ENCODE measurements around the gene ITGA3. TPM values are rescaled to one million over a fixed set of nuclear protein-coding genes. Genes with fewer than 3 reads are reported as not detected.

ITGA3 gene
- total RNA-seq, 6 experiments from 2014 or later: 272 to 319 (median 288) TPM

- H3K4me1 Mint-ChIP-seq (ENCODE audit: low read depth): peaks cover 42% of the 10 kb centered on the region
Measured at GRCh38 chr17:50134206-50135110, 78.5 kb downstream of the ITGA3 start.

DNA sequence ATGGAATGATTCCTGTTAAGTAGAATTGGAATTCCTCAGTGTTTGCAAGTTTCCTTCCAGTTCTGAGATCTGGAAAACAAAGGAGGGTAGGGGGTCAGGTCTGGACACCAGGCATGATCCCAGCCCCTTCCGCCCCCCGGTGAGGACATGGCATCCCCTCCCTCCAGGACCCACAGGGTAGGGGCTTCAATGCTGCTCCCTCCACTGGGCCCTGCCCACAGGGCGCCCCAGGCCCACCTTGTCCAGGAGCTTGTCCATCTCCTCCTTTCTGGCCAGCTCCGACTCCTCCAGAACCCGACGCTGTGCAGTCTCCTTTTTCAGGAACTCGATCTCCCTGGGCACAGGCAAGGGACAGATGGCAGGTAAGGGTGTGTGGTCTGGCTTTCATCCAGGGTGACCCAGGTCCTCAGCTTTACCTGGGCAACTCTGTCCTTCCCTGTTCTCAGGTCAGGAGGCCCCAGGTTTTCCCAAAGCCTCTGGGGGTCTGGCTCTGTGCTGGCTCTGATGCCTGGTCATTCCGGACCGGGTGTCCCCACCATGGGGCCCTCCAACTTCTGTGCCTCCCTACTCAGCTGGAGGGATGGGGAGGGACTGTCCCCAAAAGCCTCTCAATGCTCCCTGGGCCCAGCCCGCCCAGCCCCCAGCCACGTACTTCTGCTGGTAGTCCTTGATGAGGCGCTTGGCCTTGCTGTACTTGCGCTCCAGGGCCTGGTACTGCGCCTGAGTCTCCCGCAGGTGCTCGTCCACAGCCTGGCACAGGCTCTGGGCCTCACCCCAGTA lies 79.6 kb downstream of the ITGA3 start:
- H3K27me3 Mint-ChIP-seq (ENCODE audit: insufficient read depth): peaks cover 15% of the 10 kb centered on the region
- no peak for TF ChIP-seq CTCF (IDR thresholded peaks at IDR 0.05)
- H3K9me3 Mint-ChIP-seq: no peaks in the 10 kb centered on the region
- H3K4me1 Mint-ChIP-seq (ENCODE audit: low read depth): peaks cover 51% of the 10 kb centered on the region
- DNase-seq: no peak
- peaks cover 32% of the 10 kb centered on the region for H3K36me3 Mint-ChIP-seq (ENCODE audit: low read depth)
- H3K4me3 Mint-ChIP-seq: no peak overlapping the region
- no peak overlapping the region; the same call in 1 of the 2 replicates for H3K27ac Mint-ChIP-seq

More at GRCh38 chr17:50134206-50135110, 78.5 kb downstream of the ITGA3 start:
- peak overlapping the region; percentile 73 for H3K27ac Mint-ChIP-seq
- peak overlapping the region; percentile 17; the same call in 1 of the 2 replicates for H3K4me3 Mint-ChIP-seq
- peaks cover 23% of the 10 kb centered on the region for H3K36me3 Mint-ChIP-seq (ENCODE audit: low read depth)
- H3K9me3 Mint-ChIP-seq: no peaks in the 10 kb centered on the region
- peaks cover 15% of the 10 kb centered on the region for H3K27me3 Mint-ChIP-seq (ENCODE audit: insufficient read depth)
- peak; percentile 34 for DNase-seq
- TF ChIP-seq CTCF (IDR thresholded peaks at IDR 0.05): peak; percentile 40

GRCh38 chr17:50136096-50136687 lies 80.3 kb downstream of the ITGA3 start:
- DNase-seq: no peak
- no peak for TF ChIP-seq CTCF (IDR thresholded peaks at IDR 0.05)
- Mint-ChIP-seq H3K9me3 (no peaks in the 10 kb centered on the region), H3K36me3 (ENCODE audit: low read depth) (peaks cover 39% of the 10 kb centered on the region), H3K4me3 (no peak overlapping the region), H3K4me1 (ENCODE audit: low read depth) (peaks cover 52% of the 10 kb centered on the region), H3K27me3 (ENCODE audit: insufficient read depth) (peaks cover 14% of the 10 kb centered on the region), H3K27ac (no peak overlapping the region; the same call in 1 of the 2 replicates)

- TF ChIP-seq CTCF (IDR thresholded peaks at IDR 0.05): no peak
- Mint-ChIP-seq H3K27me3 (ENCODE audit: insufficient read depth) (peaks cover 8% of the 10 kb centered on the region), H3K4me1 (ENCODE audit: low read depth) (peaks cover 56% of the 10 kb centered on the region), H3K27ac (no peak overlapping the region; the same call in 1 of the 2 replicates), H3K4me3 (no peak overlapping the region), H3K9me3 (no peaks in the 10 kb centered on the region), H3K36me3 (ENCODE audit: low read depth) (peaks cover 48% of the 10 kb centered on the region)
- no peak for DNase-seq
Measured at GRCh38 chr17:50137042-50137441, 81.1 kb downstream of the ITGA3 start.

- H3K4me3 Mint-ChIP-seq: no peak overlapping the region
- no peaks in the 10 kb centered on the region for H3K9me3 Mint-ChIP-seq
- H3K36me3 Mint-ChIP-seq (ENCODE audit: low read depth): peaks cover 64% of the 10 kb centered on the region
- no peak overlapping the region for H3K27ac Mint-ChIP-seq
- TF ChIP-seq CTCF (IDR thresholded peaks at IDR 0.05): no peak
- H3K4me1 Mint-ChIP-seq (ENCODE audit: low read depth): peaks cover 36% of the 10 kb centered on the region
- no peak for DNase-seq
- H3K27me3 Mint-ChIP-seq (ENCODE audit: insufficient read depth): peaks cover 6% of the 10 kb centered on the region
Measured at GRCh38 chr17:50139185-50139783, 83.4 kb downstream of the ITGA3 start.

Measured in HFFc6 (cell line).